K562 (cell line): ENCODE measurements around the gene MALAT1. TPM values are rescaled to one million over a fixed set of nuclear protein-coding genes. Genes with fewer than 3 reads are reported as not detected.

Experiments used
- BRD4 ChIP-seq: fragments of 200-600 bp; sonication (generic); IDR thresholded peaks from 2 replicates; pipeline ENCODE4 v1.6.1; 2017; ENCODE audit warnings: inconsistent platforms
- CHD4 ChIP-seq: fragments of 200-600 bp; sonication (generic); IDR thresholded peaks from 3 replicates; pipeline ENCODE4 v1.6.1; 2012; ENCODE audit warnings: low read depth, mild to moderate bottlenecking, mixed read lengths, low read length, inconsistent platforms; ENCODE audit not compliant: insufficient read depth, insufficient replicate concordance, poor library complexity, severe bottlenecking
- HEY1 ChIP-seq: fragments of 250-450 bp; sonication (Bioruptor Pico); IDR thresholded peaks from 2 replicates; pipeline ENCODE4 v1.5.0; 2020; ENCODE audit warnings: mild to moderate bottlenecking, moderate library complexity, borderline replicate concordance
- HLTF ChIP-seq: fragments of 450-650 bp; IDR thresholded peaks from 2 replicates; pipeline ENCODE4 v1.6.1; 2016
- HMGXB4 ChIP-seq: sonication (generic); formaldehyde crosslinking; IDR thresholded peaks from 2 replicates; pipeline ENCODE4 v1.8.1; 2023; ENCODE audit warnings: mild to moderate bottlenecking, missing genetic modification reagents
- KLF16 ChIP-seq: IDR thresholded peaks from 2 replicates; pipeline ENCODE4 v1.6.1; 2016; ENCODE audit warnings: antibody characterized with exemption
- KLF6 ChIP-seq: fragments of 250-450 bp; sonication (Bioruptor Pico); IDR thresholded peaks from 2 replicates; pipeline ENCODE4 v1.4.0; 2020; ENCODE audit warnings: mild to moderate bottlenecking, moderate library complexity, borderline replicate concordance
- MBD2 ChIP-seq: sonication (generic); IDR thresholded peaks from 2 replicates; pipeline ENCODE4 v1.6.1; 2016; ENCODE audit warnings: low read depth, borderline replicate concordance
- RAD21 ChIP-seq, 2 experiments: fragments of 250-450 bp in 1 of 2; fragments of 450-650 bp in 1 of 2; sonication (Bioruptor Pico) in 1 of 2; formaldehyde crosslinking in 1 of 2; IDR thresholded peaks in 1 of 2; conservative IDR thresholded peaks in 1 of 2; 2 replicates each; pipeline versions ENCODE4 v1.4.0 to v1.8.0; 2020 to 2022; ENCODE audit warnings: mild to moderate bottlenecking in 2 of 2, moderate library complexity in 1 of 2
- RNF2 ChIP-seq: sonication (generic); IDR thresholded peaks from 2 replicates; pipeline ENCODE4 v1.6.1; 2016
- SRSF3 ChIP-seq: fragments of 200-400 bp; formaldehyde crosslinking; IDR thresholded peaks from 2 replicates; pipeline ENCODE4 v1.6.1; 2016; ENCODE audit warnings: mild to moderate bottlenecking, low read length, moderate library complexity; ENCODE audit not compliant: insufficient read depth
- THRB ChIP-seq: fragments of 450-650 bp; formaldehyde crosslinking; conservative IDR thresholded peaks from 2 replicates; pipeline ENCODE4 v1.4.0; 2022; ENCODE audit warnings: mild to moderate bottlenecking, missing genetic modification characterization
- ZBTB34 ChIP-seq: fragments of 250-450 bp; sonication (Bioruptor Pico); IDR thresholded peaks from 2 replicates; pipeline ENCODE4 v1.8.0; 2021; ENCODE audit warnings: mild to moderate bottlenecking, moderate library complexity
- ZBTB49 ChIP-seq: sonication (generic); formaldehyde crosslinking; IDR thresholded peaks from 2 replicates; pipeline ENCODE4 v1.8.0; 2022; ENCODE audit warnings: missing genetic modification reagents, mild to moderate bottlenecking, borderline replicate concordance
- ZNF134 ChIP-seq: fragments of 250-450 bp; sonication (Bioruptor Pico); conservative IDR thresholded peaks from 2 replicates; pipeline ENCODE4 v1.4.0; 2020
- polyA plus RNA-seq, 8 experiments: library from polyadenylated mRNA; depleted of rRNA in 4 of 8; stranded (reverse) in 5 of 8; unstranded in 3 of 8; fragments of >200 nt; fragmentation: Nextera tagmentation in 2 of 8; fragmentation: Illumina TruSeq in 1 of 8; extraction: Ambion mirVana in 2 of 8; extraction: Trizol in 1 of 8; gene quantifications; 2 replicates each; pipeline versions ENCODE4 v1.2.1 to v1.2.3, GENCODE V29; 2011 to 2014; ENCODE audit warnings: inconsistent platforms in 1 of 8, missing spikeins in 1 of 8
- total RNA-seq, 7 experiments: library from RNA; depleted of rRNA in 6 of 7; stranded (reverse); fragments of >200 nt in 6 of 7; fragmentation: Illumina TruSeq in 2 of 7; extraction: Trizol in 2 of 7; gene quantifications; 2 replicates each; pipeline versions ENCODE4 v1.2.1 to v1.2.3, GENCODE V29; 2011 to 2021; ENCODE audit warnings: low replicate concordance in 1 of 7

MALAT1 gene
- total and polyA plus RNA-seq, 9 of the 15 experiments (the other 6 are each of a cell fraction or from before 2014, with no cell fraction given) = 363 to 8,715 (median 2,351) TPM

- 0 out of 2 replicates have a peak, but pooled peaks have one; percentile 12 for TF ChIP-seq ZBTB49 (CRISPR knock-in tag)
- no peak for TF ChIP-seq KLF6 (CRISPR knock-in tag)
- no peak for TF ChIP-seq HLTF
- 0 out of 4 replicates have a peak, but pooled peaks of 1 of the 2 experiments have one; percentile 7 for TF ChIP-seq RAD21 (CRISPR knock-in tag; conservative IDR thresholded peaks at IDR 0.05 in 1 of 2, IDR thresholded peaks at IDR 0.05 in 1 of 2)
- no peak for TF ChIP-seq ZNF134 (CRISPR knock-in tag)
- no peak for TF ChIP-seq ZBTB34 (CRISPR knock-in tag)
- TF ChIP-seq RNF2 = no peak; the same call in 1 of the 2 replicates
- TF ChIP-seq SRSF3 = no peak
- TF ChIP-seq MBD2 = no peak
- peak; percentile 69; the same call in 1 of the 2 replicates for TF ChIP-seq HMGXB4
- no peak for TF ChIP-seq CHD4
- no peak for TF ChIP-seq KLF16
- TF ChIP-seq HEY1 (CRISPR knock-in tag) = peak; percentile 80; the same call in 1 of the 2 replicates
- TF ChIP-seq THRB = peak; percentile 99
- TF ChIP-seq BRD4 = peak; percentile 79
Measured at GRCh38 chr11:65502555-65503367, 3.9 kb downstream of the MALAT1 start (continued).
